ENCODE results near the gene NDUFA7.
"Not testable (repeated sequence)": the region's sequence is repeated elsewhere in the genome, so short reads cannot be mapped to it uniquely, and the experiment has no call there.

Gene NDUFA7

DNA sequence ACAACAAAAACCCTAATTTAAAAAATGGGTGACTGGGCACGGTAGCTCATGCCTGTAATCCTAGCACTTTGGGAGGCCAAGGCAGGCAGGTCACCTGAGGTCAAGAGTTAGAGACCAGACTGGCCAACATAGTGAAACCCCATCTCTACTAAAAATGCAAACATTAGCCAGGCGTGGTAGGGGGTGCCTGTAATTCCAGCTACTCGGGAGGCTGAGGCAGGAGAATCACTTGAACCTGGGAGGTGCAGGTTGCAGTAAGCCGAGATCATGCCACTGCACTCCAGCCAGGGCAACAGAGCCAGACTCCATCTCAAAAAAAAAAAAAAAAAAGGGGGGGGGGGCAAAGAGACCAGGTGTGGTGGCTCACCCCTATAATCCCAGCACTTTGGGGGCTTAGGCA is 56.9 kb downstream of the NDUFA7 start:
- not testable (repeated sequence) for DNase-seq (ENCODE audit: low spot score)

DNA sequence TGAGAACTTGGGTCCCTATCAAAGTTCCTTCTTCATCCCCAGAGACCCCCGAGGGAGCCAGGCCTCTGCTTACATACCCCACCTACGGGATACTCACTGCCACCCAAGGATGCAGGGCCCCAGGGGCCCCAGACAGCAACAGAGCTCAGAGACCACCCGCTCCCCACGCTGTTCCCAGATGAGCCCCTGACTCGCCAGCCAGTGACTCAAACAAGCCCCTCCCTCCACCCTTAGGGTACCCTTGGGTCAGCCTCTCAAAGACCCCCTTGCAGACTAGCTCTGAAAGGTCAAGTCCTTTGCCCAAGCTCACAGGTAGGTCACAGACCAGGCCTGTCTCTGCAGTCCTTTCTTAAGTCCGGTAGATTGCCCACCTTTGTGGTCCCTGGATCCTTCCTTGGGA is 58.7 kb downstream of the NDUFA7 start:
- DNase-seq (ENCODE audit: low spot score) = no peak

DNA sequence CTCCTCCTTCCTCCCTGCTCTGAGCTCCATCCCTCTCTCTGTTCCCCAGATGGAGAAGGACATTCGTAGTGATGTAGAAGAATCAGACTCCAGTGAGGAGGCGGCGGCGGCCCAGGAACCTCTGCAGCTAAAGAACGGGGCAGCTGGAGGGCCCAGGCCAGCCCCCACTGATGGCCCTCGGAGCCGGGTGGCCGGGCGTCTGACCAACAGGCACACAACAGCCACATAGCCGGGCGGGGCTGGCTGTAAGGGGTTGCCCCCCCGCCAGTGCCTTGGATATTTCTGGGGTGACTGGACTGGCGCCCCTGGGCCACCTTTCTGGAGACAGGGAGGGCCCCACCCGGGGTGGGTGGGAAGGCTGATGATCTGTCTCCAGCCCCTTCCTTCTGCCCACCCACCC is 59.3 kb downstream of the NDUFA7 start:
- DNase-seq (ENCODE audit: low spot score) = no peak

DNA sequence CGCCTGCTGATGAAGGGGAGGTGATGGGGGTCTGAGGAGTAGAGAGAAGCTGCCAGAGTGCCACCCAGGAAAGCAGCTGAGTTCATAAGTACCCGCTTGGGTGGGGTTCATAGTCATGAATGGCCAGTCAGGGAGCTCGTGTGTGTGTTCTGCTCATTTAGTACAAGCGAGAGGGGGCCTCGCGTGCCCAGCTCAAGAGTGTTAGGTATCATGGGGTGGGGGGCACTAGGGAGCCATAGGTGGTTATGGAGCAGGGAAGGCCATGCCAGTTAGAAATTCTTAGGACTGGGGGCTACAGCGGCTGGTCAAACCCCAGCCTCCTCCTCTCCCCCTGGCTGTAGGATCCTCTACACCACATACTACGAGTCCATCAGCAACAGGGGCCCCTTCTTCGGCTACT is 59.8 kb downstream of the NDUFA7 start:
- DNase-seq (ENCODE audit: low spot score) = no peak

All from kidney capillary endothelial cell (primary cell).